ENCODE measurements around the gene BICC1.

BICC1 gene

GRCh38 chr10:58840840-58841435, 328.3 kb downstream of the BICC1 start:
- no peaks in the 10 kb centered on the region for H4K20me1 ChIP-seq
- no peaks in the 10 kb centered on the region for H3K4me1 ChIP-seq
- no peak overlapping the region for H3K27ac ChIP-seq
- no peak overlapping the region for H3K9ac ChIP-seq
- no peak overlapping the region for H3K4me3 ChIP-seq
- no peak for TF ChIP-seq Cebpa-rat (IDR thresholded peaks at IDR 0.05)
- no peak overlapping the region for H3K4me2 ChIP-seq
- H3K9me3 ChIP-seq (replicated peaks in 1 of 11), result no peaks in the 10 kb centered on the region
- no peaks in the 10 kb centered on the region for H3K27me3 ChIP-seq
- H3K36me3 ChIP-seq, result no peaks in the 10 kb centered on the region

GRCh38 chr10:58842860-58843376, 330.2 kb downstream of the BICC1 start:
- no peak overlapping the region for H3K27ac ChIP-seq
- no peaks in the 10 kb centered on the region for H4K20me1 ChIP-seq
- H3K9me3 ChIP-seq (replicated peaks in 1 of 11), result no peaks in the 10 kb centered on the region
- H3K4me2 ChIP-seq, result no peak overlapping the region
- no peaks in the 10 kb centered on the region for H3K4me1 ChIP-seq
- no peak overlapping the region for H3K9ac ChIP-seq
- TF ChIP-seq Cebpa-rat (IDR thresholded peaks at IDR 0.05), result no peak
- H3K27me3 ChIP-seq, result no peaks in the 10 kb centered on the region
- H3K36me3 ChIP-seq, result no peaks in the 10 kb centered on the region
- H3K4me3 ChIP-seq, result no peak overlapping the region

- Histone ChIP-seq H3K27ac (no peak overlapping the region), H3K27me3 (no peaks in the 10 kb centered on the region), H3K9me3 (replicated peaks in 1 of 11) (no peaks in the 10 kb centered on the region), H3K4me2 (no peak overlapping the region), H3K36me3 (no peaks in the 10 kb centered on the region), H3K4me3 (no peak overlapping the region), H4K20me1 (no peaks in the 10 kb centered on the region), H3K9ac (no peak overlapping the region), H3K4me1 (no peaks in the 10 kb centered on the region)
- no peak for TF ChIP-seq Cebpa-rat (IDR thresholded peaks at IDR 0.05)
These were observed 331.1 kb downstream of the BICC1 start for GRCh38 chr10:58843760-58844159.

GRCh38 chr10:58844680-58845079, 332.0 kb downstream of the BICC1 start:
- Histone ChIP-seq H3K36me3 (no peaks in the 10 kb centered on the region), H3K9me3 (replicated peaks in 1 of 11) (no peaks in the 10 kb centered on the region), H3K4me2 (no peak overlapping the region), H3K27me3 (no peaks in the 10 kb centered on the region), H4K20me1 (no peaks in the 10 kb centered on the region), H3K27ac (no peak overlapping the region), H3K4me1 (no peaks in the 10 kb centered on the region), H3K9ac (no peak overlapping the region), H3K4me3 (no peak overlapping the region)
- TF ChIP-seq Cebpa-rat (IDR thresholded peaks at IDR 0.05), result no peak

GRCh38 chr10:58846856-58847255, 334.2 kb downstream of the BICC1 start:
- no peaks in the 10 kb centered on the region for H3K9me3 ChIP-seq (replicated peaks in 1 of 11)
- no peak overlapping the region for H3K4me3 ChIP-seq
- H4K20me1 ChIP-seq, result no peaks in the 10 kb centered on the region
- no peaks in the 10 kb centered on the region for H3K36me3 ChIP-seq
- H3K9ac ChIP-seq, result no peak overlapping the region
- TF ChIP-seq Cebpa-rat (IDR thresholded peaks at IDR 0.05), result no peak
- H3K27me3 ChIP-seq, result no peaks in the 10 kb centered on the region
- H3K4me1 ChIP-seq, result no peaks in the 10 kb centered on the region
- no peak overlapping the region for H3K27ac ChIP-seq
- H3K4me2 ChIP-seq, result no peak overlapping the region

- Histone ChIP-seq H3K27me3 (no peaks in the 10 kb centered on the region), H3K4me2 (no peak overlapping the region), H3K4me3 (no peak overlapping the region), H3K36me3 (no peaks in the 10 kb centered on the region), H4K20me1 (no peaks in the 10 kb centered on the region), H3K4me1 (peaks cover 0 to 20% (median 4%) of the 10 kb centered on the region in 10 experiments; a peak in 9 of 20 replicates), H3K27ac (no peak overlapping the region), H3K9ac (no peak overlapping the region), H3K9me3 (replicated peaks in 1 of 11) (no peaks in the 10 kb centered on the region)
- TF ChIP-seq Cebpa-rat (IDR thresholded peaks at IDR 0.05), result no peak
These were observed 338.9 kb downstream of the BICC1 start for GRCh38 chr10:58851606-58852005.

GRCh38 chr10:58853668-58854067, 341.0 kb downstream of the BICC1 start:
- no peaks in the 10 kb centered on the region for H3K36me3 ChIP-seq
- H4K20me1 ChIP-seq, result no peaks in the 10 kb centered on the region
- H3K27ac ChIP-seq, result no peak overlapping the region
- no peak for TF ChIP-seq Cebpa-rat (IDR thresholded peaks at IDR 0.05)
- H3K4me1 ChIP-seq, result peaks cover 0 to 20% (median 4%) of the 10 kb centered on the region in 10 experiments; a peak in 9 of 20 replicates
- H3K27me3 ChIP-seq, result no peaks in the 10 kb centered on the region
- no peak overlapping the region for H3K4me3 ChIP-seq
- no peak overlapping the region; a peak in 1 of 22 replicates for H3K4me2 ChIP-seq
- H3K9ac ChIP-seq, result no peak overlapping the region
- H3K9me3 ChIP-seq (replicated peaks in 1 of 11), result peaks cover 0 to 8% (median 4%) of the 10 kb centered on the region in 11 experiments; a peak in 7 of 22 replicates

GRCh38 chr10:58854811-58855210, 342.1 kb downstream of the BICC1 start:
- H3K27ac ChIP-seq, result no peak overlapping the region
- H3K36me3 ChIP-seq, result no peaks in the 10 kb centered on the region
- peaks cover 0 to 20% (median 4%) of the 10 kb centered on the region in 10 experiments; a peak in 9 of 20 replicates for H3K4me1 ChIP-seq
- peaks cover 0 to 8% (median 4%) of the 10 kb centered on the region in 11 experiments; a peak in 7 of 22 replicates for H3K9me3 ChIP-seq (replicated peaks in 1 of 11)
- peak overlapping the region in 3 of 11 experiments; percentile 23 to 32 (median 24); a peak in 3 of 22 replicates for H3K4me2 ChIP-seq
- no peaks in the 10 kb centered on the region for H3K27me3 ChIP-seq
- H3K4me3 ChIP-seq, result no peak overlapping the region
- H3K9ac ChIP-seq, result no peak overlapping the region
- no peak for TF ChIP-seq Cebpa-rat (IDR thresholded peaks at IDR 0.05)
- H4K20me1 ChIP-seq, result no peaks in the 10 kb centered on the region

- H3K9ac ChIP-seq, result no peak overlapping the region
- peaks cover 0 to 20% (median 4%) of the 10 kb centered on the region in 10 experiments; a peak in 9 of 20 replicates for H3K4me1 ChIP-seq
- H3K4me3 ChIP-seq, result no peak overlapping the region
- no peak overlapping the region for H3K4me2 ChIP-seq
- peaks cover 0 to 8% (median 4%) of the 10 kb centered on the region in 11 experiments; a peak in 7 of 22 replicates for H3K9me3 ChIP-seq (replicated peaks in 1 of 11)
- no peaks in the 10 kb centered on the region for H3K27me3 ChIP-seq
- no peak overlapping the region for H3K27ac ChIP-seq
- no peak for TF ChIP-seq Cebpa-rat (IDR thresholded peaks at IDR 0.05)
- no peaks in the 10 kb centered on the region for H4K20me1 ChIP-seq
- H3K36me3 ChIP-seq, result no peaks in the 10 kb centered on the region
These were observed 344.0 kb downstream of the BICC1 start for GRCh38 chr10:58856508-58857240.

Data from BLaER1 treated with 17β-estradiol and CSF1 and Interleukin-3, amounts not matched to agents 10 nM and 100 nM (cell line).